Psoas muscle (tissue), 8 donors: ENCODE data around the gene COQ10B. TPM values are rescaled to one million over a fixed set of nuclear protein-coding genes. Genes with fewer than 3 reads are reported as not detected.

Experiments used
- ATAC-seq, 4 donors: fragments of 200-7000 bp; cut with Tn5 transposase; one replicate each; pipeline ENCODE4 v1.9.1; 2020; ENCODE audit warnings: moderate library complexity in 3 of 4, mild to moderate bottlenecking in 2 of 4
- DNase-seq, 2 donors: peaks; one replicate each; pipeline ENCODE4 v3.0.0-alpha.2; 2020
- H3K27ac ChIP-seq: fragments of 200-600 bp; one replicate; pipeline ENCODE4 v1.8.0; 2022
- H3K27me3 ChIP-seq, 3 donors: fragments of 200-600 bp in 1 of 3; one replicate each; pipeline versions ENCODE4 v1.6.1 to v1.8.0; 2013 to 2022; ENCODE audit warnings: low read length in 2 of 3, mild to moderate bottlenecking in 2 of 3, moderate library complexity in 1 of 3; ENCODE audit not compliant: insufficient read depth in 3 of 3
- H3K36me3 ChIP-seq, 2 donors: fragments of 200-600 bp in 1 of 2; one replicate each; pipeline versions ENCODE4 v1.6.1 to v1.8.0; 2013 to 2022; ENCODE audit warnings: low read depth in 1 of 2, mild to moderate bottlenecking in 1 of 2, moderate library complexity in 1 of 2; ENCODE audit not compliant: insufficient read depth in 1 of 2
- H3K4me1 ChIP-seq: fragments of 200-600 bp; one replicate; pipeline ENCODE4 v1.8.0; 2022
- H3K4me3 ChIP-seq: fragments of 200-600 bp; one replicate; pipeline ENCODE4 v1.8.0; 2022; ENCODE audit warnings: mild to moderate bottlenecking
- H3K9me3 ChIP-seq: fragments of 200-600 bp; one replicate; pipeline ENCODE4 v1.8.0; 2022
- CTCF ChIP-seq: fragments of 200-600 bp; IDR thresholded peaks from one replicate; pipeline ENCODE4 v1.8.0; 2022; ENCODE audit warnings: antibody characterized with exemption
- WGBS, 3 donors: extraction: QIAGEN DNeasy Blood & Tissue Kit; methylation state at CpG; one replicate each; pipeline versions ENCODE4 v1.1.6 to v1.1.7; 2013; 5-methylcytosine and 5-hydroxymethylcytosine counted together
- intact Hi-C, 2 donors: fragments of 100-400 bp; cut with DNase I; formaldehyde crosslinking; loops; one replicate each; pipeline versions ENCODE4 v1.11.0 to v1.14.2; 2022
- polyA plus RNA-seq, 3 donors: library from polyadenylated mRNA; stranded (reverse); fragments of 200-250 nt; gene quantifications; one replicate each; pipeline ENCODE4 v1.2.3, GENCODE V29; 2013
- total RNA-seq, 4 donors: library from RNA; stranded (reverse); fragmentation: NEBNext Ultra II Directional in 2 of 4; extraction: Animal tissue kit (Norgen Biotek cat#: 25700) in 2 of 4; gene quantifications; one replicate each; pipeline versions ENCODE4 v1.2.1 to v1.2.4, GENCODE V29; 2021 to 2023
- donor health status: healthy with polysubstance abuse.
- donor health status: DM: no; HTN: no; CAD: no; lungs with moderate emphysema.
- donor health status: Bipolar disorder and iron deficiency.
- donor health status: healthy.
- donor health status: DM: yes; HTN: yes; CAD: no.
- donor health status: DM: no; HTN: no; CAD: no.
- donor health status: DM: no; HTN: no; CAD: no.
- donor health status: DM: yes; HTN: yes; CAD: no.

COQ10B gene
- total and polyA plus RNA-seq, 7 donors: 9.9 to 20.2 (median 16.4) TPM

- Histone ChIP-seq H3K9me3 (no peaks in the 10 kb centered on the region), H3K4me1 (peaks cover 24% of the 10 kb centered on the region), H3K36me3 (peaks cover 0 to 8% of the 10 kb centered on the region in 2 donors), H3K4me3 (no peak overlapping the region), H3K27ac (peak overlapping the region; percentile 93), H3K27me3 (no peaks in the 10 kb centered on the region)
- WGBS, 3 donors: 94 to 98% (median 97%) methylated on average over 5 of the region's 5 CpGs
- DNase-seq: no peak
- intact Hi-C loops: loop anchor here in 1 of 2 donors (2.0 kb wide), 1 partner anchor 13 kb away; the partner anchor contains the start of gene HSPE1
- no peak for ATAC-seq
- TF ChIP-seq CTCF: no peak
Observed at GRCh38 chr2:197513915-197514314, 60.6 kb downstream of the COQ10B start.

GRCh38 chr2:197514754-197515153, 61.4 kb downstream of the COQ10B start:
- Histone ChIP-seq H3K27me3 (no peaks in the 10 kb centered on the region), H3K36me3 (no peaks in the 10 kb centered on the region), H3K4me3 (peak overlapping the region; percentile 87), H3K4me1 (peaks cover 33% of the 10 kb centered on the region), H3K9me3 (no peaks in the 10 kb centered on the region), H3K27ac (peak overlapping the region; percentile 93)
- no peak for TF ChIP-seq CTCF
- no peak for DNase-seq
- intact Hi-C loops: loop anchor here in 1 of 2 donors (2.0 kb wide), 1 partner anchor 14 kb away; the partner anchor contains the start of gene HSPE1
- no peak for ATAC-seq
- 64 to 76% (median 64%) methylated on average over 3 of the region's 3 CpGs for WGBS, 3 donors

GRCh38 chr2:197515315-197515738, 62.0 kb downstream of the COQ10B start:
- DNase-seq (no peak), ATAC-seq (peak; percentile 18 to 52 (median 32))
- peaks cover 33% of the 10 kb centered on the region for H3K4me1 ChIP-seq
- no peak for TF ChIP-seq CTCF
- 0% methylated on average over 16 of the region's 16 CpGs for WGBS, 3 donors
- H3K9me3 ChIP-seq: no peaks in the 10 kb centered on the region
- H3K4me3 ChIP-seq: peak overlapping the region; percentile 87
- no peaks in the 10 kb centered on the region for H3K27me3 ChIP-seq
- intact Hi-C loops: loop anchor here in 1 of 2 donors (2.0 kb wide), 1 partner anchor 15 kb away; the partner anchor contains the start of gene HSPE1
- peak overlapping the region; percentile 93 for H3K27ac ChIP-seq
- no peaks in the 10 kb centered on the region for H3K36me3 ChIP-seq

- WGBS, 3 donors: 0 to 1% (median 1%) methylated on average over 54 to 66 of the region's 66 CpGs
- H3K4me1 ChIP-seq: peaks cover 33% of the 10 kb centered on the region
- H3K4me3 ChIP-seq: peak within 1 kb of the TSS; percentile 87
- H3K27ac ChIP-seq: peak within 1 kb of the TSS; percentile 93
- ATAC-seq (peak; percentile 97 to 98 (median 98)), DNase-seq (peak; percentile 95 to 98)
- TF ChIP-seq CTCF: no peak
- H3K36me3 ChIP-seq: no peaks in the 10 kb centered on the region
- H3K27me3 ChIP-seq: no peaks in the 10 kb centered on the region
- intact Hi-C loops: loop anchor here in 1 of 2 donors (2.0 kb wide), 1 partner anchor 15 kb away; the partner anchor contains the start of gene HSPE1
- H3K9me3 ChIP-seq: no peaks in the 10 kb centered on the region
Observed at GRCh38 chr2:197515739-197516392, 62.5 kb downstream of the COQ10B start, which contains the start of gene MOB4. Gene MOB4, plus strand, starts transcription at chr2:197516066. Its CDS starts 21 bp downstream, at chr2:197516087.
